ENCODE results near the gene RNF181. TPM values are rescaled to one million over a fixed set of nuclear protein-coding genes. Genes with fewer than 3 reads are reported as not detected.

RNF181 gene
- total and polyA plus RNA-seq, 2 of the 13 experiments (the other 11 are each of a cell fraction or from before 2014, with no cell fraction given), result 224 to 578 TPM

- TF ChIP-seq IKZF5 (CRISPR knock-in tag; IDR thresholded peaks at IDR 0.05) (no peak), ZGPAT (CRISPR knock-in tag; IDR thresholded peaks at IDR 0.05) (0 out of 2 replicates have a peak, but pooled peaks have one; percentile 22), MED13 (CRISPR knock-in tag; IDR thresholded peaks at IDR 0.05) (no peak), ZFP62 (CRISPR knock-in tag; IDR thresholded peaks at IDR 0.05) (no peak), ZNF354B (CRISPR knock-in tag; IDR thresholded peaks at IDR 0.05) (no peak), PCBP1 (IDR thresholded peaks at IDR 0.05; ENCODE audit: borderline replicate concordance, low read depth, low read length) (no peak), PRDM4 (CRISPR knock-in tag; IDR thresholded peaks at IDR 0.05; ENCODE audit: borderline replicate concordance) (no peak), ESRRA (CRISPR knock-in tag; IDR thresholded peaks at IDR 0.05; ENCODE audit: low read depth) (0 out of 2 replicates have a peak, but pooled peaks have one; percentile 39), CAMTA2 (CRISPR knock-in tag; IDR thresholded peaks at IDR 0.05; ENCODE audit: borderline replicate concordance) (no peak), MBD4 (IDR thresholded peaks at IDR 0.05; ENCODE audit: borderline replicate concordance, low read length) (no peak), ZNF75D (CRISPR knock-in tag; IDR thresholded peaks at IDR 0.05; ENCODE audit: borderline replicate concordance) (no peak), NR2C2 (CRISPR knock-in tag; IDR thresholded peaks at IDR 0.05; ENCODE audit: borderline replicate concordance) (peak; percentile 38; the same call in 1 of the 2 replicates), SALL1 (CRISPR knock-in tag; IDR thresholded peaks at IDR 0.05) (peak; percentile 67), DNMT3B (CRISPR knock-in tag; conservative IDR thresholded peaks at IDR 0.05) (no peak), ARID5B (CRISPR knock-in tag; IDR thresholded peaks at IDR 0.05) (peak; percentile 65)
- TF ChIP-seq, protein P1, sequence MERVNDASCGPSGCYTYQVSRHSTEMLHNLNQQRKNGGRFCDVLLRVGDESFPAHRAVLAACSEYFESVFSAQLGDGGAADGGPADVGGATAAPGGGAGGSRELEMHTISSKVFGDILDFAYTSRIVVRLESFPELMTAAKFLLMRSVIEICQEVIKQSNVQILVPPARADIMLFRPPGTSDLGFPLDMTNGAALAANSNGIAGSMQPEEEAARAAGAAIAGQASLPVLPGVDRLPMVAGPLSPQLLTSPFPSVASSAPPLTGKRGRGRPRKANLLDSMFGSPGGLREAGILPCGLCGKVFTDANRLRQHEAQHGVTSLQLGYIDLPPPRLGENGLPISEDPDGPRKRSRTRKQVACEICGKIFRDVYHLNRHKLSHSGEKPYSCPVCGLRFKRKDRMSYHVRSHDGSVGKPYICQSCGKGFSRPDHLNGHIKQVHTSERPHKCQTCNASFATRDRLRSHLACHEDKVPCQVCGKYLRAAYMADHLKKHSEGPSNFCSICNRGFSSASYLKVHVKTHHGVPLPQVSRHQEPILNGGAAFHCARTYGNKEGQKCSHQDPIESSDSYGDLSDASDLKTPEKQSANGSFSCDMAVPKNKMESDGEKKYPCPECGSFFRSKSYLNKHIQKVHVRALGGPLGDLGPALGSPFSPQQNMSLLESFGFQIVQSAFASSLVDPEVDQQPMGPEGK (CRISPR knock-in tag; IDR thresholded peaks at IDR 0.05), result peak; percentile 82
Measured at GRCh38 chr2:85558160-85558559, 37.4 kb upstream of the RNF181 start (continued).
